ENCODE data around the gene FOXF2. TPM values are rescaled to one million over a fixed set of nuclear protein-coding genes. Genes with fewer than 3 reads are reported as not detected.

FOXF2 gene
- total and polyA plus RNA-seq, 2 of the 4 experiments (the other 2 are of a cell fraction), result 2.5 to 16.3 TPM

DNA sequence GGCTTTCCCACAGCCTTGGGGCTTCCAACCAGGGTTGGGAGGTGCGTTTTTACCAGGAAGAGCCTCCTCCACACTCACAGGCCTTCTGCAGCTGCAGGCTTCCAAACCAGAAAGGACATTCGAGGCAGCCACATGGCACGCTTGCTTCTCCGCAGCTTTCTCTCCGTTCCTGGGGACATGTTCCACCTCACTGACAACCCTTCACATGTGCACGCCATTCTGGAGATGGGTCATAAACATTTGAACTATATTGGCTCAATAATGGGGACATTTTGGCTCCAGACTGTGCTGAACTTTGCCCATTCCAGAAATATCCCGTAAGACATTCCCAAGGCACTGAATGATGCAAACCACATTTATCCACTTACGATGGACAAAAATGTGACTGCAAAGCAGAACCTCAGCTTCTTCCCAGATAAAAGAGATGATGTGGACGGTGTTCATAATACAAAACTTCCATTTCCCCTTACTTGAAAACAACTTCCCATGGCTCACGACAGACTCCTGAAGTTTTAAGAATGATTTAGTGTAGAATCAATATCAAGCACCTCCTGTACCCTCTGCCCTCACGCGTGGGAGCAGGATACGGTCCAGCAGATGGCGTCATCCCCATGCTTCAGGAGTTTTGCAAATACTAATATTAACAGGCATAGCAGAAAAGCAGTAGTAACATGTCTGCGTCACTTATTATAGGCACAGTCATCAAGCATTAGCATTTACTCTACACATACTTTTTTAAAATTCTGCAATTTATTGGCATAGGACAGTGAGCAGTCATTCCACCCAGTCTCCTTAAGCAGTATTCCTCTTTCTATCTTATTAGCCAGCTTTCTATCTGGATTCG lies 25.4 kb upstream of the FOXF2 start (continued):
- TF ChIP-seq MAZ (IDR thresholded peaks at IDR 0.05; ENCODE audit: borderline replicate concordance, low read depth, low read length), result no peak

DNA sequence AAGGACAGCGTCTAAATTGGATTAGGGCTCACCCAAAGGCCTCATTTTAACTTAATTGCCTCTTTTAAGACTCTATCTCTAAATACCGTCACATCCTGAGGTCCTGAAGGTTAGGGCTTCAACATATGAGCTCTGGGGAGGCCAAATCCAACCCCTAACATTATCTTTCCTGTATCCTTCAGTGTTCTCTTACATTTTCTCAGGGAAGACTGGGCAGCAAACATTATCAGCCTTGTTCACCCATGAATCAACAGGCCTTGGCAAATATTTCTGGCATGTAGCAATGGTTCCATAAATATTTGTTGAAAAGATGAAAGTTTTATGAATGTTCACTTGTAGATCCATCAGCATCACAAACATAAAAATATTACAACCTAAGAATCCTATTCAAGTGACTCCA lies 24.6 kb upstream of the FOXF2 start:
- Histone ChIP-seq H3K4me2 (ENCODE audit: low read depth, low read length) (no peak overlapping the region), H3K9me1 (ENCODE audit: insufficient read depth, low read length) (peaks cover 4% of the 10 kb centered on the region; the same call in 1 of the 2 replicates), H2AK5ac (ENCODE audit: low read depth, low read length) (no peak overlapping the region), H3K4ac (ENCODE audit: low read depth, low read length) (no peak overlapping the region), H4K20me1 (ENCODE audit: insufficient read depth, low read length) (no peaks in the 10 kb centered on the region), H3K4me3 (ENCODE audit: insufficient read depth, low read depth, low read length) (no peak overlapping the region), H3K36me3 (ENCODE audit: control insufficient read depth, insufficient read depth, low read length) (no peaks in the 10 kb centered on the region), H4K91ac (ENCODE audit: insufficient read depth, low read depth, low read length) (no peak overlapping the region), H3K4me1 (ENCODE audit: control insufficient read depth, insufficient read depth, low read length) (peaks cover 4% of the 10 kb centered on the region; the same call in 1 of the 2 replicates), H3K23ac (ENCODE audit: low read depth, low read length) (no peak overlapping the region), H3K9me3 (ENCODE audit: control insufficient read depth, insufficient read depth, low read length) (peaks cover 1% of the 10 kb centered on the region; the same call in 1 of the 2 replicates), H2AK9ac (replicated peaks; ENCODE audit: low read depth, low read length, poor library complexity) (no peak overlapping the region), H3K27me3 (ENCODE audit: control insufficient read depth, insufficient read depth, low read length) (no peaks in the 10 kb centered on the region; the same call in 1 of the 2 replicates), H2BK120ac (ENCODE audit: low read depth, low read length) (no peak overlapping the region), H3K9ac (ENCODE audit: low read depth, low read length) (no peak overlapping the region), H3K14ac (replicated peaks; ENCODE audit: low read depth, low read length) (no peak overlapping the region), H2AFZ (replicated peaks; ENCODE audit: low read length, poor library complexity) (no peak overlapping the region), H4K8ac (ENCODE audit: low read depth in 2 of 2, low read length in 2 of 2) (no peak overlapping the region), H3K18ac (ENCODE audit: low read depth, low read length) (no peak overlapping the region), H4K5ac (ENCODE audit: low read depth, low read length) (no peak overlapping the region), H3K27ac (ENCODE audit: insufficient read depth, low read length) (no peak overlapping the region), H2BK20ac (ENCODE audit: low read depth, low read length) (no peak overlapping the region), H2BK15ac (ENCODE audit: low read depth, low read length) (no peak overlapping the region), H3K56ac (ENCODE audit: extremely low read depth, insufficient read depth, low read length) (no peak overlapping the region), H3K79me1 (ENCODE audit: low read depth in 1 of 2, low read length in 2 of 2) (no peaks in the 10 kb centered on the region), H2BK5ac (ENCODE audit: low read depth, low read length, poor library complexity, severe bottlenecking) (no peak overlapping the region)
- DNase-seq (no peak), ATAC-seq (ENCODE audit: low read depth) (peak; percentile 60)
- dilution Hi-C loops (cut with HindIII; ENCODE audit: low sequenced_read_pairs, unreplicated experiment), result no loop called here
- TF ChIP-seq RCOR1 (IDR thresholded peaks at IDR 0.05; ENCODE audit: insufficient replicate concordance, low read length) (no peak), SMC3 (IDR thresholded peaks at IDR 0.05; ENCODE audit: low read depth, low read length) (no peak), MAFK (IDR thresholded peaks at IDR 0.05; ENCODE audit: low read depth, low read length) (no peak), MXI1 (IDR thresholded peaks at IDR 0.05; ENCODE audit: borderline replicate concordance, low read depth, low read length) (no peak), BHLHE40 (IDR thresholded peaks at IDR 0.05; ENCODE audit: low read depth, low read length) (no peak), RFX5 (IDR thresholded peaks at IDR 0.05; ENCODE audit: low read depth, low read length) (no peak), MAZ (IDR thresholded peaks at IDR 0.05; ENCODE audit: borderline replicate concordance, low read depth, low read length) (no peak), POLR2A (IDR thresholded peaks at IDR 0.05; ENCODE audit: low read depth, low read length) (no peak), FOS (IDR thresholded peaks at IDR 0.05; ENCODE audit: low read depth, low read length) (no peak), CHD1 (IDR thresholded peaks at IDR 0.05; ENCODE audit: low read depth, low read length) (no peak), RAD21 (IDR thresholded peaks at IDR 0.05; ENCODE audit: low read length) (no peak), CEBPB (IDR thresholded peaks at IDR 0.05; ENCODE audit: low read depth, low read length) (no peak)
- TF ChIP-seq, protein P1, sequence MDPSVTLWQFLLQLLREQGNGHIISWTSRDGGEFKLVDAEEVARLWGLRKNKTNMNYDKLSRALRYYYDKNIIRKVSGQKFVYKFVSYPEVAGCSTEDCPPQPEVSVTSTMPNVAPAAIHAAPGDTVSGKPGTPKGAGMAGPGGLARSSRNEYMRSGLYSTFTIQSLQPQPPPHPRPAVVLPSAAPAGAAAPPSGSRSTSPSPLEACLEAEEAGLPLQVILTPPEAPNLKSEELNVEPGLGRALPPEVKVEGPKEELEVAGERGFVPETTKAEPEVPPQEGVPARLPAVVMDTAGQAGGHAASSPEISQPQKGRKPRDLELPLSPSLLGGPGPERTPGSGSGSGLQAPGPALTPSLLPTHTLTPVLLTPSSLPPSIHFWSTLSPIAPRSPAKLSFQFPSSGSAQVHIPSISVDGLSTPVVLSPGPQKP (IDR thresholded peaks at IDR 0.05; ENCODE audit: borderline replicate concordance, low read depth, low read length), result no peak
- BruUV-seq (replicated peaks), result no TSS peak
- no CpG with 5 or more reads among the region's 2 CpGs for WGBS, 2 experiments (ENCODE audit: extremely low coverage in 2 of 2, insufficient read length in 1 of 2)
- CTCF ChIA-PET, result interaction anchor here (1.0 kb wide), 1 partner anchor 11 kb away, joined by 3 read pairs; no protein-coding TSS in a partner anchor
- intact Hi-C loops (cut with micrococcal nuclease), result no loop called here
- POLR2A ChIA-PET (ENCODE audit: unreplicated experiment), result no interaction called here
- in situ Hi-C loops (cut with MboI; ENCODE audit: low sequenced_read_pairs), result no loop called here

Data from IMR-90 (cell line).